K562 (cell line): ENCODE measurements around the gene DMXL1. TPM values are rescaled to one million over a fixed set of nuclear protein-coding genes. Genes with fewer than 3 reads are reported as not detected.

Experiments used
- CBX5 ChIP-seq: IDR thresholded peaks from 2 replicates; pipeline ENCODE4 v1.6.1; 2014; ENCODE audit warnings: low read depth, borderline replicate concordance
- RAD21 ChIP-seq, 2 experiments: fragments of 250-450 bp in 1 of 2; fragments of 450-650 bp in 1 of 2; sonication (Bioruptor Pico) in 1 of 2; formaldehyde crosslinking in 1 of 2; IDR thresholded peaks in 1 of 2; conservative IDR thresholded peaks in 1 of 2; 2 replicates each; pipeline versions ENCODE4 v1.4.0 to v1.8.0; 2020 to 2022; ENCODE audit warnings: mild to moderate bottlenecking in 2 of 2, moderate library complexity in 1 of 2
- polyA plus RNA-seq, 8 experiments: library from polyadenylated mRNA; depleted of rRNA in 4 of 8; stranded (reverse) in 5 of 8; unstranded in 3 of 8; fragments of >200 nt; fragmentation: Nextera tagmentation in 2 of 8; fragmentation: Illumina TruSeq in 1 of 8; extraction: Ambion mirVana in 2 of 8; extraction: Trizol in 1 of 8; gene quantifications; 2 replicates each; pipeline versions ENCODE4 v1.2.1 to v1.2.3, GENCODE V29; 2011 to 2014; ENCODE audit warnings: inconsistent platforms in 1 of 8, missing spikeins in 1 of 8
- total RNA-seq, 7 experiments: library from RNA; depleted of rRNA in 6 of 7; stranded (reverse); fragments of >200 nt in 6 of 7; fragmentation: Illumina TruSeq in 2 of 7; extraction: Trizol in 2 of 7; gene quantifications; 2 replicates each; pipeline versions ENCODE4 v1.2.1 to v1.2.3, GENCODE V29; 2011 to 2021; ENCODE audit warnings: low replicate concordance in 1 of 7
- TF ChIP-seq, protein P1 (sequence below), 3 experiments: IDR thresholded peaks in 2 of 3; conservative IDR thresholded peaks in 1 of 3; 2 replicates each; pipeline ENCODE4 v1.5.1; 2011 to 2012; ENCODE audit warnings: low read length in 3 of 3, mild to moderate bottlenecking in 3 of 3, control low read depth in 2 of 3, improper control_type of control experiment in 1 of 3, inconsistent platforms in 1 of 3, low read depth in 1 of 3, mixed read lengths in 1 of 3, moderate library complexity in 1 of 3; ENCODE audit not compliant: insufficient read depth in 2 of 3
- TF ChIP-seq, protein P2 (sequence below), 2 experiments: fragments of 450-650 bp; formaldehyde crosslinking in 1 of 2; IDR thresholded peaks; 2 replicates each; pipeline versions ENCODE4 v1.4.0 to v1.6.1; 2014 to 2020; ENCODE audit warnings: mild to moderate bottlenecking in 2 of 2, borderline replicate concordance in 1 of 2, low read depth in 1 of 2

DMXL1 gene
- total and polyA plus RNA-seq, 9 of the 15 experiments (the other 6 are each of a cell fraction or from before 2014, with no cell fraction given) = 8.3 to 40.3 (median 30.6) TPM

DNA sequence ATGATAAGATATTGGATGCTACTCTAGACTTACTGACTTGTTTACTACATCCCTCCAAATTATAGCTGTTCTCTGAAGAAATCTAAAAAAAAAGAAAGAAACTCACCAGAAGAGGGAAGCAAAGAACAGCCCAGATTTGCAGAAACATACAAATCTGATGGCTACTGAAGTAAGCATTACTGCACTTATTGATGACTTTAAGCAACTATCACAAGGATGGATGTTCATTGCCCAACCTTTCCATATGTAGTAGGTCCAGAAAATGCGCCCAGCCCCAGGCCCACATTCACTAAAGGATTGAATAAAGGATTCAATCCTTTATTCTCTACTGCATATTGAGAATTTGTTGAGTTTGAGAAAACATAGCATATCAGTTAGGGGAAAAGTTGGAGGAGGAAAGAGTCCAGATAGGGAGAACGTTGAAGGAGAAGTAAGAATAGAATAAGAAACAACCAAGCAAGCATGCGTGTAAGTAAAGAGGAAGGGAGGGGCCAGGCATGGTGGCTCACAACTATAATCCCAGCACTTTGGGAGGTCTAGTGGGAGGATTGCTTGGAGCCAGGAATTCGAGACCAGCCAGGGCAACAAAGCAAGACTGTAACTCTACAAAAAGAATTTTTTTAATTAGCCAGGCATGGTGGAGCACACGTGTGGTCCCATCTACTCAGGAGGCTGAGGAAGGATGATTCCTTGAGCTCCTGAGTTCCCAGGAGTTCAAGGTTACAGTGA is 48.7 kb upstream of the DMXL1 start (continued):
- no peak for TF ChIP-seq CBX5
- TF ChIP-seq, protein P1, sequence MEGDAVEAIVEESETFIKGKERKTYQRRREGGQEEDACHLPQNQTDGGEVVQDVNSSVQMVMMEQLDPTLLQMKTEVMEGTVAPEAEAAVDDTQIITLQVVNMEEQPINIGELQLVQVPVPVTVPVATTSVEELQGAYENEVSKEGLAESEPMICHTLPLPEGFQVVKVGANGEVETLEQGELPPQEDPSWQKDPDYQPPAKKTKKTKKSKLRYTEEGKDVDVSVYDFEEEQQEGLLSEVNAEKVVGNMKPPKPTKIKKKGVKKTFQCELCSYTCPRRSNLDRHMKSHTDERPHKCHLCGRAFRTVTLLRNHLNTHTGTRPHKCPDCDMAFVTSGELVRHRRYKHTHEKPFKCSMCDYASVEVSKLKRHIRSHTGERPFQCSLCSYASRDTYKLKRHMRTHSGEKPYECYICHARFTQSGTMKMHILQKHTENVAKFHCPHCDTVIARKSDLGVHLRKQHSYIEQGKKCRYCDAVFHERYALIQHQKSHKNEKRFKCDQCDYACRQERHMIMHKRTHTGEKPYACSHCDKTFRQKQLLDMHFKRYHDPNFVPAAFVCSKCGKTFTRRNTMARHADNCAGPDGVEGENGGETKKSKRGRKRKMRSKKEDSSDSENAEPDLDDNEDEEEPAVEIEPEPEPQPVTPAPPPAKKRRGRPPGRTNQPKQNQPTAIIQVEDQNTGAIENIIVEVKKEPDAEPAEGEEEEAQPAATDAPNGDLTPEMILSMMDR (IDR thresholded peaks at IDR 0.05 in 2 of 3, conservative IDR thresholded peaks at IDR 0.05 in 1 of 3; ENCODE audit: insufficient read depth in 2 of 3, low read depth in 1 of 3, low read length in 3 of 3) = peak; percentile 29 to 71 (median 52); a peak in 5 of 6 replicates
- TF ChIP-seq, protein P2, sequence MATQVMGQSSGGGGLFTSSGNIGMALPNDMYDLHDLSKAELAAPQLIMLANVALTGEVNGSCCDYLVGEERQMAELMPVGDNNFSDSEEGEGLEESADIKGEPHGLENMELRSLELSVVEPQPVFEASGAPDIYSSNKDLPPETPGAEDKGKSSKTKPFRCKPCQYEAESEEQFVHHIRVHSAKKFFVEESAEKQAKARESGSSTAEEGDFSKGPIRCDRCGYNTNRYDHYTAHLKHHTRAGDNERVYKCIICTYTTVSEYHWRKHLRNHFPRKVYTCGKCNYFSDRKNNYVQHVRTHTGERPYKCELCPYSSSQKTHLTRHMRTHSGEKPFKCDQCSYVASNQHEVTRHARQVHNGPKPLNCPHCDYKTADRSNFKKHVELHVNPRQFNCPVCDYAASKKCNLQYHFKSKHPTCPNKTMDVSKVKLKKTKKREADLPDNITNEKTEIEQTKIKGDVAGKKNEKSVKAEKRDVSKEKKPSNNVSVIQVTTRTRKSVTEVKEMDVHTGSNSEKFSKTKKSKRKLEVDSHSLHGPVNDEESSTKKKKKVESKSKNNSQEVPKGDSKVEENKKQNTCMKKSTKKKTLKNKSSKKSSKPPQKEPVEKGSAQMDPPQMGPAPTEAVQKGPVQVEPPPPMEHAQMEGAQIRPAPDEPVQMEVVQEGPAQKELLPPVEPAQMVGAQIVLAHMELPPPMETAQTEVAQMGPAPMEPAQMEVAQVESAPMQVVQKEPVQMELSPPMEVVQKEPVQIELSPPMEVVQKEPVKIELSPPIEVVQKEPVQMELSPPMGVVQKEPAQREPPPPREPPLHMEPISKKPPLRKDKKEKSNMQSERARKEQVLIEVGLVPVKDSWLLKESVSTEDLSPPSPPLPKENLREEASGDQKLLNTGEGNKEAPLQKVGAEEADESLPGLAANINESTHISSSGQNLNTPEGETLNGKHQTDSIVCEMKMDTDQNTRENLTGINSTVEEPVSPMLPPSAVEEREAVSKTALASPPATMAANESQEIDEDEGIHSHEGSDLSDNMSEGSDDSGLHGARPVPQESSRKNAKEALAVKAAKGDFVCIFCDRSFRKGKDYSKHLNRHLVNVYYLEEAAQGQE (IDR thresholded peaks at IDR 0.05; ENCODE audit: borderline replicate concordance) = peak; percentile 81
- TF ChIP-seq, protein P2 (CRISPR knock-in tag; IDR thresholded peaks at IDR 0.05; ENCODE audit: low read depth) = no peak
- peak; percentile 71 to 88 for TF ChIP-seq RAD21 (CRISPR knock-in tag; conservative IDR thresholded peaks at IDR 0.05 in 1 of 2, IDR thresholded peaks at IDR 0.05 in 1 of 2)
